Activated CD4-positive, alpha-beta T cell treated with anti-CD3 and anti-CD28 coated beads, Interleukin-2, amount 50 U/mL, for 24 hours (primary cell): ENCODE results near the gene FMNL3.

Experiments
- DNase-seq, 2 donors: peaks; one replicate each; pipeline ENCODE4 v3.0.0-alpha.2; 2020; ENCODE audit warnings: low read depth in 1 of 2, low spot score in 1 of 2

The FMNL3 gene

DNA sequence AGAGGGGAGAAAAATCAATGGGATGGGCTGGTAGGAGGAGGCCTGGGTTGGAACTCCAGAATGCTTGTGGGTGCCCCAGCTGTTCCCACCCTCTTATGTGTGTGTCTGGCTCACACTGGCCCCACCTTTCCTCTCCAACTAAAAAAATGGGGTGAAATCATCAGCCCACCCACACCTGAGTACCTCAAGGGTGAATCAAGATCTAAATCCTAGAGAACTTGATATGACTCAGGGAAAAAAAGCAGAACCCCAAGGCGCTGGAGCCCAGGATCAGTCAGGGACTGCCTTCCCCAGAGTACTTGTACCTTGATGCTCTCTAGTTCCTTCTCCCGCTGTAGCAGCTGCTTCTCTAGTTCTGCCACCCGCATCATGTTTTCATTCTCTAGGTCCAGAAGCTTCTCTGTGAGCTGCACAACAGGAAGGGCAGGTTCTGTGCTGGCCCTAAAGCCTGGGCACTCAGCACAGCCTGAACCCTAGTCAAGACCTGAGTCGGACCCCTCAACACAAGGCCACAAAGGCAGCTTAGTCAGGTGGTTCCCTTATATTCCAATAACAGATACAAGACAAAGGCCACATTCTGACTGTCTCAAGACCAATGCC lies 54.2 kb downstream of the FMNL3 start:
- DNase-seq: no peak

DNA sequence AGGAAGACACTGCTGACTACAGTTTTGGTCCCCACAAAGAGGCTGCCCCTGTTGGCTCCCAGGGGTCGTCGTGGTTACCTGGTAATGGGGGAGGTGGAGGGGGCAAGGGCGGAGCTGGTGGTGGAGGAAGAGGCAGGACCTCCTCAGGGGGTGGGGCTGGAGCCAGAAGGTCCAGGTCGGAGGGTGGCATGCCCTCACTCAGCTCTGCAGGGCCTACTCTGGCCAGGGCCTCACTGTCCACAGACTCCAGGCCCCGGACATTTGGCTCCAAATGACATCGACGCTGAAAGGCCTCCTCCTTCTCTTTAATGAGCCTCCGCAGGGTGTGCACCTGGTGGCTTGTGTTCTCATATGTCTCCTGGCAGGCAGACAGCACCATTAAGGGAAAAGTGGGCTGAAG lies 55.4 kb downstream of the FMNL3 start:
- DNase-seq: no peak

DNA sequence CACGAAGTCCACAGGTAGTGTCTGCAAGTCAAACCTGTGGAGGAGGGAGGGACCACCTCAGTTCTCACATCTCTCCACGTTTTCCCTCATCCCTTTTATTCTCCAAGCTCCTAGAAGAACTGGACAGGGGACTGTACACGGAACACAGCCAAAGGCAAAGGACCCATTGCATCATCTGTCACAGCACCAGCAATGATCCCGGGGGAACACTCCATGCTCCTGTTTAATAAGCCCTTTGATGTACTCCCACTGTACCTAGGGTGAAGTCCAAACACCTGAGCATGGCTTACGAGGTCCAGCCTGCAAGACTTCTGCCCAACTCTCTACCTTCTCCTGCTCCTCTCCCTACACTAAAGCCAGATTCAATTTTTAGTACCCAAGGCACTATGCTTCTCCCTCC lies 57.3 kb downstream of the FMNL3 start:
- no peak for DNase-seq

DNA sequence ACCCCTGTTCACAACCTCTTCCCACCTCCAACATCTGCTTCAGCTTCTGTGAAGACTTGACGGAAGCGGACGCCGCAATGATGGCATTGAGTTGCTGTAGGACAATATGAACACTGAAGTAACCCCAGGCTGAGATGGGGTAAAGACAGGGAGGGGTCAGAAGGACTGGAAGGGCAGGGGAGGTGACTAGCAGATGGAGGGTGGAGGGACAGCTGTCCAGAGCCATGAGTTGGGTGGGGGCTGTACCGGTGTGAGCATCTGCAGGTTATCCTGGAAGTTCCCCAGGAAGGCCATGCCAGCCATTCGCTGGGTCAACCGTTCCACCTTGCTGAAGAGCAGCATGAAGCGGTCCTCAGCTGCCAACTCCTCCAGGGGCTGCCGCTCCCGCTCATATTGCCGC lies 57.8 kb downstream of the FMNL3 start:
- no peak for DNase-seq

DNA sequence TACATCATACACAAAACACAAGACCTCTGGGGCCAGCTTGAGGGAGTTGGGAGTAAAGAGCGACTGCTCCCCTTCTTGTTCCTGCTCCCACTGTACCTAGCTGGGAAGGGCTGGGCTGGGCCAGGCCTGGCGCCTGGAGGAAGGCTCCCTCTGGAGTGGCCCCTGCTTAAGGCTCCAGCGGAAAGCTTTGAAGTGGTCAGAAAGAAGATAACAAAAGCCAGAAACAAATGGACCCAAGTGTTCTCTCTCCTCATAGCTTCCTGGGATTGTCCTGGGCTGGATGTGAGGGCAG lies 58.5 kb downstream of the FMNL3 start:
- DNase-seq: no peak

DNA sequence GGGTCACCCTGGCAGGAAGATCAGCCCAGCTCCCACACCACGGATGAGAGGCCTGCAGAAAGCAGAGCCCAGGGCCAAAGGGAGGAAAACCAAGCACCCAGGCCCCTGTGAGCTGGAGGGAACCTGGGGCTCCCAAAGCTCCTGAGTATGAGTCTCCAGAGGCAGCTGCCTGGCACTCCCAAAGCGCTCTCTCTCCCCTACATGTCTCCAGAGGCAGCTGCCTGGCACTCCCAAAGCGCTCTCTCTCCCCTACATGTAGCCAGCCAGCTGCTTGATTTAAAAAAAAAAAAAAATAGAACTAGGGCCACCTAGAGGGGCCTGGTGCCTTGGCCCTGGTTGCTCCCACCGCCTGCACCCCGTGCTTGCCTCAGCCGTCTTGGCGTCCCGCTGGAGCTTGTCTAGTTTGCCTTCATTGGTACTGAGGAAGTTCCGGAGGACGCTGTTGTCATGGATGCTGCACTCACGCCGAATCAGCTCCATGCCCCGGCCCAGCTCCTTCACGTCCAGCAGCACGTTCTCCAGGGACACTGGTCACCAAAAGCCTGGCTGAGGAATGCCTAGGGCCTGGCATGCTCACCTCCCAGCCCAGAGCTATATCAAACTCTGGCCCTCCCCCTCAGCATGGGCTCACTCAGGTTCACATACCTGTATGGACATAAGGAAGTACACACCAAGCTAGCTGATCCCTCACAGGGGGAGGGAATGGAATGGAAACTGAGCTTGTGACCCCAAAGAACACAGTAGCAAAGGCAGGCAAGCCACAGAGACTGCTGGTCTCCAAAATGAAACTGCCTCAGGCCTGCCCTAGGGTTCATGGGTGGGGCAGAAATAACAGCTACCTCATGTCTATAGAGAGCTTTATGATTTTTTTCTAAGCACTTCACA lies 59.1 kb downstream of the FMNL3 start:
- no peak for DNase-seq

DNA sequence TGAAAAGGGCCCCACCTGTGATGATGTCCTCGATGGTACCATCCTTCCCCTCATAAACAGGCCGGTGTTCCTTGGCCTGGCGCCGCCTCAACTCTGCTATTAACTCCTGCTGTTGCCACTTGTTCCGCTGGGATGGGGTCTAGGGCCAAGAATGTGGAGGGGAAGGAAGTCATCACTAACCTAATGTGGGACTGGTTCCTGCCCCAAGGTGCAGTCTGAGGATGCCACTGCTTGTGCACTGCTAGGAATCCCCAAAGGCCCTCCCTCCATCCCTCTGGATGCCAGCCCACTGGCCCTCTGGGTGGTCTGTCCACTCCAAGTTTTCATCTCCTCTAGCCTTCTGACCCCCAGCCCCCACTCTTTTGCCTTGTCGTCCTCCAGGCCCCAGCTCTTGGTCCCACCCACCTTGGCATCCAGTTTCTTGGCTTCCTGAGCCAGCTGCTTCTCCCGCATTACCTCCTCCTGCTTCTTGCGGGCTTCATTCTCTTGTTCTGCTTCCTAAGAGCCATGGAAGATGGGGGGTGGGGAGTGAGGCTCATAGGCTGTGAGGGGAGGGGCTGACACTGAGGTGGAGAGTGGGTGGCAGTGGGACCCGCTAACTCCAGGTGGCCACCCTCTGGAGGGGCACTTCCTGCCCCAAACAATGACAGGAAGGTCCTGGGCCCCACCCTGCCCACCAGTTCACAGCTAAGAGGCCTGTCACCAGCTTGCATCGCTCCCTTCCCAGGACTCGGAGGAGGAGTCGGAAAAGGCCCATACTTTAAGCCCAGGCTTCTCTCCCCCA lies 60.1 kb downstream of the FMNL3 start:
- DNase-seq: no peak

DNA sequence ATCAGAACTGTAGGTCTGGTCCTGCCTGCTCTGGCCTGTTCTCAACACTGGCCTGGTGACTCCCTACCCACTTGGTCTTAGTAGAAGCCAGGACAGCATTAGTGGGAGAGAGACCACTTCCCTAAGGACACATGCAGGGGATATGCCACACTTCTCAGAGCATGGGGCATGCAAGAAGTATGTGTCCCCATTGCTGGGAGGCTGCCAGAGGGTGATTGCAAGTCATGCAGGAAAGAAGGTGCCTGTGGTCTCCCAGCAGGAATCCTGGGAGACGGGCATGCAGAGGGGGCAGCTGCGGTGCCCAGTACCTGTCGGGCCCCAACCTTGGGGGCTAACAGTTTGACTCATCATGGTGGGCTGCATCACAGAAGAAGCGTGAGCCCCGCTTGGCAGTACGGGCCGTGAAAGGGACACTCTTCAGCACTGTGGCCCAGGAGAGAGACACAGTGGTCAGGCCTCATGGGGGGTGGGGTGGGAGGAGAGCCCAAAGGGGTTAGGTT lies 60.8 kb downstream of the FMNL3 start:
- DNase-seq: no peak

DNA sequence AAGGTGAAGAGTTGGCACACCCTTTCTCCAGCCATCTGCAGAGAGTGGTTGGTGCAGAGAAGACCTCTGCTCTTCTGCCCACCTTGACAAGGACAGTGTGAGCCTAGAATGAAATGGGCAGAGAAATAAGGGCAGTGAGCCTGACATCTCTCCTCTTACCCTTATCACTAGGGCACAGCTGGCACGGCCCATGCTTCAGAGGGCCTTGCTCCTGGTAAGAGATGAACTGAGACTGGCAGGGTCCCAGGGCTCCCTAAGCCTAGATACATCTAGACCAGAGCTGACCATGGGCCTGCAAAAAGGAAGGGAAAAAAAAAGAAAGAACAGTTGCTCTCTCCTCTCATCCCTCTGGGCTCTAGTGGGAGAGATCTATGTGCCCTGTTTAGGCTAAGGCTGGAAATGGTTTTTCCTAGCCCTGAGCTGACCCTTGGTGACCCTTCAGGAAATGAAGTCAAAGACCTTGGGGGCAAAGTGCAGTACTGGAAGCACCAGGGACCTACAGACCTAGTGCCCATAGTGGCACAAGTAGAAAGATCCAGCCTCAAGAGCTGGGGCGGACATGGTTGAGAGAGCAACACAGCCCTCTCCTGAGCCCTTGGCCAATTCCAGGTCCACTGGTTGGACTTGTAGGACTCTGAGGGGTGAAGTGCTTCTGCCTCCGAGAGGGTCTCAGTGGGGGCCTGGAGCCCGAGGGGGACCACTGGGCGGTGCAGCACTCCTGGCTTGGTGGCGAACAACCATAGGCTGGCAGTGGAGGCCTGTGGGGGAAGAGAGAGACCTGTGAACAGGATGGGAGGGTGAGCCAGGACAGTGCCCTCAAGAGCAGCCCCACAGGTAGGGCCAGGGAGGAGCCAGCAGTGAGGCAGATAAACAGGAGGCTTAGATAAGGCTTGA lies 61.8 kb downstream of the FMNL3 start:
- DNase-seq: no peak

DNA sequence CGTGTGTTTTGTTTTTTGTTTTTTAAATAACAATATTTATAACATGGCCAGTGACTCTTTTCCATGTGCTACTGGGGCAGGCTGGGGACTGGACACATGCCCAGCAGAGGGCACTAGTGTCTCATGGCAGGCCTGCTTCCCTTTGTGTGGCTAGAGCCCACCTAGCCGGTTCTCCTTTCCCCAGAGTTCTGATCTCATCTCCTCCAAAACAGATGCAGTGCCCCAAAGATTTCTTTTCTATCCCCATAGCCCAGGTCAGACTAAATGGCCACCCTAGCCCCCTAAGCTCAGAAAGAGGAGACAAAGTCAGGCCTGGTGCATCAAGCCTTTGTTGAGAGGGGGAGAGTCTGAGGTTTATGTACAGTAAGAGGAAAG lies 62.6 kb downstream of the FMNL3 start:
- DNase-seq: peak; percentile 64 to 76

DNA sequence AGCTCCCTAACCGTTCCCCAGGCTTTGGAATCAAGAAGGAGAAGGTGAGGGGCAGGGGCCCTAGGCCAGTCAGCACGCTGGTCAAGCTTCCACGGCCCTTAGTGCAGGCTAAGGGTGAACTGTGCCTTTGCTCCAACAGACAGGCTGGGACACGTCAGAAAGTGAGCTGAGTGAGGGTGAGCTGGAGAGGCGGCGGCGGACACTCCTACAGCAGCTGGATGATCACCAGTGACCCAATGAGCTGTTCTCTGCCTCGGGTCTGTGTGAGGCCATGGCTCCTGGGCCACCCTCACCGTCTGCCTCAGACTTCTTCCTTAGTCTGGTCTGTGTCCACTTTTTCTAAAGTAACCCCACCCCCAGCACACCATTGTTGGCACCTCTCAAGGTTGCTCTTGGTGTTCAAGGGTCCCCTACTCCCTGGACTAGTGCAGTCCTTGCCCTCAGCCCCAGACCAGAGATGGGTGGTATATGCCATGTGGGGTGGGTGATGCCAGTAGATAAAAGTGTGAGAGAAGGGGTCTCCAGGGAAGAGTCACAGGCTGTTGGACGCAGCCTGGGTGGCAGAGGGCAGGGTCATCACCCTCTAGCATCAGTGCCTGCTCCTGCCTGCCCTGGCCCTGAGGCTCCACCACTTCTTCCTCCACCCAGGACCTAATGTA lies 63.1 kb downstream of the FMNL3 start:
- no peak for DNase-seq

DNA sequence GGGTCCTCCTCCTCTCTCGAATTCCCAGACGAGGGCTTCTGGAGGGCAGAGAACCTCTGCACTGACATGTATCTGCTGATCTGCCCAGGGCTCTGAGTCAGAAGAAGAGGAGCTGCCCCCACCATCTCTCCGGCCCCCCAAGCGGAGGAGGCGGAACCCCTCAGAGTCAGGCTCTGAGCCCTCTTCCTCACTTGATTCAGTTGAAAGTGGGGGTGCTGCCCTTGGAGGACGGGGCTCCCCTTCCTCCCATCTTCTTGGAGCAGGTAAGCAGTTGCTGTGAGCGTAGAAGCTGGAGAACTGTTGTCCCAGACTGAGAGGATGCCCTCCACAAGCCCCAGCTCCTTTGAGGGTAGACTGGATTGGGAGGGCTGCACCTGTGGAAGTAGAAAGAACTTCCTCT lies 64.1 kb downstream of the FMNL3 start:
- no peak for DNase-seq

DNA sequence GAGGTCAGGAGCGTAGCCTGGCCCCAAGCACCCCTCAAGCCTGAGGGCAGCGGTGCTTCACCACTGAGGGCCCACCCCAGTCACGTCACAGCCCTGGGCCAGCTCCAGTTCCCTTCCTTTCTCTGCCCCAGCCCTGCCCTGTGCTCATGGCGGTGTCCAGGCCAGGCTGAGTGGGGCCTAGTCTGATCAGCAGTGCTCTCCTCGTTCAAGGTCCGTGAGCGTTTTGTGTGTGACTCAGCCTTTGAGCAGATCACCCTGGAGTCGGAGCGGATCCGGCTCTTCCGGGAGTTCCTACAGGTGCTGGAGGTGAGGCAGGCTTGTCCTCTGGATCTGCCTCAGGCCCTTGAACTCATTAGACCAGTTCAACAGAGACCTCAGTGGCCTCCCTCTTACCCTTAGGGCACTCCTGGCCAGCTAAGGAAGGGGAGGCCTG lies 64.8 kb downstream of the FMNL3 start:
- no peak for DNase-seq

DNA sequence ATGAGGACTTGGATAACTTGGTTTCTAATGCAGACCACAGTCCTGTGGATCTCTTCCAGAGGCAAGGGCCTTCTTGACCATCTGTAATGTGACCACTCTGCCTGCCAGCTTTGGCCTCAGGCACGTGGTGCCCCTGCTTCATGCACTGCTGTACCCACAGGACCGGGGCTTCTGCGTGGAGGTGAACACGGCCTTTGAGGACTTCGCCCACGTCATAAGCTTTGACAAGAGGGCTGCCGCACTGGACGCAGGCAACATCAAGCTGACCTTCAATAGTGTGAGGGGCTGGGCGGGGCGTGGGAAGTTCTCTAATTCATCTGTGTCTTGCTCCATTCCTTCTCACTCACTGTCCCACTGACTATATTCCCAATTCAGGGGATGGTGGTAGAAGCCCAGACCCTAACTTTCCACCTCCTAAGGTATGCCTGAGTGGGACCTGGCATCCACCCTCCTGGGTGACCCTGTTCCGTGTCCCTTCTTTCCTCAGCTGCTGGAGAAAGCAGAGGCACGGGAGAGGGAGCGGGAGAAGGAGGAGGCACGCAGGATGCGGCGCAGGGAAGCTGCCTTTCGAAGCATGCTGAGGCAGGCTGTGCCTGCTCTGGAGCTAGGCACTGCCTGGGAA lies 65.3 kb downstream of the FMNL3 start:
- DNase-seq: no peak

DNA sequence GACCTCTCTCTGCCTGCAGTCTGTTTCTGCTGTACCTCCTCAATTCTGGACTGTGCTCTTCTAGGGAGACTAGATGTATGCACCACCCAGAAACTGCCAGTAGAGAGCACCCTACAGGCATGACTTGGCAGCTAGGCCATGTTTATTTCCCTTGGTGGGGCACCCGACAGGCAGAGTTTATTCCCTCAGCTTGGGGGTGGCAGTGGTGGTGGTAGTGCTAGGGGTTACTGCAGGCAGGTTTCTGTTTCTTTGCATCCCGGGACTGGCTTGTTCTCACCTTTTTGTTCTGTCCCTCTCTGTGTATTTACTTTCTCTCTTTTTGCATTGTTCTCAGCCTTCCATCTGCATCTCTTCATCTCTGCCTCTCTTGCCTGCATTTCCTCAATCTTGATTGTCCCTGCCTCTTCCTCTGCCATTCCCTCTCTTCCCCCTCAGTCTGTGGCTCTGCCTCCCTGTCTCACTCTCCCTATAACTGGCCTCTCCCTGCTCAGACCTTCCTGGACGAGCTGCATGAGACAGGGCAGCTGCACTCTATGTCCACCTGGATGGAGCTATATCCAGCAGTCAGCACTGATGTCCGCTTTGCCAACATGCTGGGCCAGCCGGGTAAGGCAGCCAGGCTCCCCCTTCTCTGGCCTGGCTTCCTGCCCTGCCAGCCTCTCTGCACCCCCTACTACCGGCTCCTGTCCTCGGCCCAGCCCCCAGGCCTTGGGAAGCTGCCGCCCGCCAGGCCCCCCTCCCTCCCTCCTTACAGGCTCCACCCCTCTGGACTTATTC lies 70.0 kb downstream of the FMNL3 start:
- DNase-seq: peak; percentile 14 to 46

DNA sequence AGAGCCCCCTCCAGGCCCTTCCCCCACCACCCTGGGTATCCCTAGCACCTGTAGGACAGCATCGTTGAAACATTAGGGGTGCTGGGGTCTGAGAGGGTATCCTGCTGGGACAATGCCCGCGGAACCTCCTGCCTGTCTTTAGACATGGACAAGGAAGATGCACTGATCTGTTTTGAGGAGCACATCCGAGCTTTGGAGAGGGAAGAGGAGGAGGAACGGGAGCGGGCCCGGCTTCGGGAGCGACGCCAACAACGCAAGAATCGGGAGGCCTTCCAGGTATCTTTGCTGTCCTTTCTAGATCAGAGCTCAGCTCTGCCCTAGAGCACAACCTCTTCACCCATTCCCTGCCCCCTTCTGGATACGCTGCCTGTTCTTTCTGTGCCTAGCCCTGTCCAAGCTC lies 70.6 kb downstream of the FMNL3 start:
- DNase-seq: no peak

DNA sequence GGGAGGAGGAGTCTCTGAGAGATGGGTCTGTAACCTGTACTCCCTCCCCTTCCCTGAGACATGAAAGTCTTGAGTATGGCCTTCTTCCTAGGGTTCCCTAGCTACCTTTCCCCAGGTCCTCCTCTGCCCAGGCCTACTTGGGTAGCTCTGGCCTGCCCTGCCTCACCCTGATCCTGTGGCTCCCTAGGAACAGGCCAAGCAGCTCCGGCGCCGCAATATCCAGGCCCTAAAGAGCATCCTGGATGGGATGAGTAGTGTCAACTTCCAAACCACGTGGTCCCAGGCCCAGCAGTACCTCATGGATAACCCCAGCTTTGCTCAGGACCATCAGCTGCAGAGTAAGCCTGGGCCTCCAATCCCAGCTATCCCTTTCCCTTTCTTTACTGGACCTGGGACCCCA lies 71.5 kb downstream of the FMNL3 start:
- no peak for DNase-seq

DNA sequence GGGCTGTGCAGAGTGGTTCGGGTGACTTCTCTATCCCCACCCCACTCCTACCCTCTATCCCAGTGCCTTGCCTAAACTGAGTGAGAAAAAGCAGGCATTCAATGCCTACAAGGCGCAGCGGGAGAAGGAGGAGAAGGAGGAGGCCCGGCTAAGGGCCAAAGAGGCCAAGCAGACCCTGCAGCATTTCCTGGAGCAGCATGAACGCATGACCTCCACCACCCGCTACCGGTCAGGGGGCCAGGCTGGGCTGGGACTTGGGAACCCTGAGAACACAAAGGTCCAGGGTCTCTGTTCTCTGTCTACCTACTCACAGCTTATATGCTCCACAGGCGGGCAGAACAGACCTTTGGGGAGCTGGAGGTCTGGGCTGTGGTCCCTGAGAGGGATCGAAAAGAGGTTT lies 72.2 kb downstream of the FMNL3 start:
- no peak for DNase-seq

DNA sequence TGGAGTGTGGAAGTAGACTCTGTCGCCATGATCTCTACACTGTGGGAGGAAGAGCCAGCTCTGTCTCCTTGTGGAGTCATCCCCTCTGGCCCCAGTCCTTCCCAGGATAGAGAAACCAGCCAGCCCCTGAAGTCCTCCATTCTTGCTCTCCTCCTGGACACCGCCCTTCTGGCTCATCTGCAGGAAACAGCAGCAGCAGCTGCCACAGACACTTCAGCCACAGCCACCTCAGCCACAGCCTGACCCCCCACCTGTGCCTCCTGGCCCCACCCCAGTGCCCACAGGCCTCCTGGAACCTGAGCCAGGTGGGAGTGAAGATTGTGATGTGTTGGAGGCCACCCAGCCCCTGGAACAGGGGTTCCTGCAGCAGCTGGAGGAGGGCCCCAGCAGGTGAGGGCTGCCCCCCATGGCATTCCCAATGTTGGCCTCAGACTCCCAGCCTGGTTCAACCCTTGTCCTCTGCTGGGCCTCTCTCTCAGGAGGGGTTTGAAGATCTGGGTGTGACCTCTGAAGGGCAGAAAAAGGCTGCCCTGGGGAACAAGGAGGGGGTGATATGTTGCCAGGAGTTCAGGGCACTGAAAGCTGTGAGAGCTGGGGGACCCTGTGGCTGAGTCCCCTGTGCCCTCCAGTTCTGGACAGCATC lies 73.4 kb downstream of the FMNL3 start:
- DNase-seq: no peak
